Measurements from ENCODE around the gene SMC3. TPM values are rescaled to one million over a fixed set of nuclear protein-coding genes. Genes with fewer than 3 reads are reported as not detected.

SMC3 gene
- total and polyA plus RNA-seq, 2 of the 4 experiments (the other 2 are of a cell fraction), result 15.0 to 15.2 TPM

- no peaks in the 10 kb centered on the region for H3K36me3 ChIP-seq (ENCODE audit: control insufficient read depth, insufficient read depth, low read length)
- no peaks in the 10 kb centered on the region for H4K20me1 ChIP-seq (ENCODE audit: insufficient read depth, low read length)
- H3K4ac ChIP-seq (ENCODE audit: low read depth, low read length), result no peak overlapping the region
- peak overlapping the region; percentile 7 for H2AFZ ChIP-seq (replicated peaks; ENCODE audit: low read length, poor library complexity)
- DNase-seq (no peak), ATAC-seq (ENCODE audit: low read depth) (no peak)
- no peak overlapping the region for H2BK120ac ChIP-seq (ENCODE audit: low read depth, low read length)
- peaks cover 11% of the 10 kb centered on the region for H3K27me3 ChIP-seq (ENCODE audit: control insufficient read depth, insufficient read depth, low read length)
- H3K4me3 ChIP-seq (ENCODE audit: insufficient read depth, low read depth, low read length), result no peak overlapping the region
- intact Hi-C loops (cut with micrococcal nuclease) (loop anchor here (5.0 kb wide), 2 partner anchors 119 to 259 kb away; partner anchors contain the start of gene PDCD4), dilution Hi-C loops (cut with HindIII; ENCODE audit: low sequenced_read_pairs, unreplicated experiment) (no loop called here), in situ Hi-C loops (cut with MboI; ENCODE audit: low sequenced_read_pairs) (loop anchor here (5.0 to 10.0 kb wide), 3 partner anchors 59 to 1521 kb away; no protein-coding TSS in a partner anchor)
- no peak overlapping the region for H3K27ac ChIP-seq (ENCODE audit: insufficient read depth, low read length)
- no peak overlapping the region for H3K18ac ChIP-seq (ENCODE audit: low read depth, low read length)
- no peak overlapping the region for H2AK5ac ChIP-seq (ENCODE audit: low read depth, low read length)
- H3K9me1 ChIP-seq (ENCODE audit: insufficient read depth, low read length), result no peaks in the 10 kb centered on the region
- no peaks in the 10 kb centered on the region for H3K9me3 ChIP-seq (ENCODE audit: control insufficient read depth, insufficient read depth, low read length)
- H2AK9ac ChIP-seq (replicated peaks; ENCODE audit: low read depth, low read length, poor library complexity), result no peak overlapping the region
- H3K4me2 ChIP-seq (ENCODE audit: low read depth, low read length), result no peak overlapping the region
- H4K91ac ChIP-seq (ENCODE audit: insufficient read depth, low read depth, low read length), result no peak overlapping the region
- no TSS peak for BruUV-seq (replicated peaks)
- H3K14ac ChIP-seq (replicated peaks; ENCODE audit: low read depth, low read length), result no peak overlapping the region
- CTCF ChIA-PET, result interaction anchor here (0.6 to 1.0 kb wide), 3 partner anchors 59 to 1524 kb away, joined by 3 to 6 read pairs (median 3); no protein-coding TSS in a partner anchor
- H3K9ac ChIP-seq (ENCODE audit: low read depth, low read length), result no peak overlapping the region
- H3K79me1 ChIP-seq (ENCODE audit: low read depth in 1 of 2, low read length in 2 of 2), result no peaks in the 10 kb centered on the region
- H2BK5ac ChIP-seq (ENCODE audit: low read depth, low read length, poor library complexity, severe bottlenecking), result no peak overlapping the region
- no peak overlapping the region for H3K56ac ChIP-seq (ENCODE audit: extremely low read depth, insufficient read depth, low read length)
- H3K4me1 ChIP-seq (ENCODE audit: control insufficient read depth, insufficient read depth, low read length), result peaks cover 6% of the 10 kb centered on the region
- 57% methylated on average over 1 of the region's 8 CpGs; no CpG with 5 or more reads in 1 of the 2 experiments for WGBS, 2 experiments (ENCODE audit: extremely low coverage in 2 of 2, insufficient read length in 1 of 2)
- H4K5ac ChIP-seq (ENCODE audit: low read depth, low read length), result no peak overlapping the region
- H2BK15ac ChIP-seq (ENCODE audit: low read depth, low read length), result no peak overlapping the region
- POLR2A ChIA-PET (ENCODE audit: unreplicated experiment), result no interaction called here
- H3K23ac ChIP-seq (ENCODE audit: low read depth, low read length), result no peak overlapping the region
- TF ChIP-seq CHD1 (IDR thresholded peaks at IDR 0.05; ENCODE audit: low read depth, low read length), result no peak
- no peak for TF ChIP-seq MXI1 (IDR thresholded peaks at IDR 0.05; ENCODE audit: borderline replicate concordance, low read depth, low read length)
- no peak for TF ChIP-seq CEBPB (IDR thresholded peaks at IDR 0.05; ENCODE audit: low read depth, low read length)
- no peak for TF ChIP-seq CTCF (conservative IDR thresholded peaks at IDR 0.05; ENCODE audit: low read depth, low read length)
- no peak for TF ChIP-seq RAD21 (IDR thresholded peaks at IDR 0.05; ENCODE audit: low read length)
- no peak for TF ChIP-seq FOS (IDR thresholded peaks at IDR 0.05; ENCODE audit: low read depth, low read length)
- no peak for TF ChIP-seq SMC3 (IDR thresholded peaks at IDR 0.05; ENCODE audit: low read depth, low read length)
- TF ChIP-seq RCOR1 (IDR thresholded peaks at IDR 0.05; ENCODE audit: insufficient replicate concordance, low read length), result no peak
- no peak for TF ChIP-seq BHLHE40 (IDR thresholded peaks at IDR 0.05; ENCODE audit: low read depth, low read length)
- no peak for TF ChIP-seq MAFK (IDR thresholded peaks at IDR 0.05; ENCODE audit: low read depth, low read length)
- TF ChIP-seq RFX5 (IDR thresholded peaks at IDR 0.05; ENCODE audit: low read depth, low read length), result no peak
- TF ChIP-seq MAZ (IDR thresholded peaks at IDR 0.05; ENCODE audit: borderline replicate concordance, low read depth, low read length), result no peak
- no peak for TF ChIP-seq NFE2L2 (IDR thresholded peaks at IDR 0.05; ENCODE audit: low read depth, low read length)
- no peak for TF ChIP-seq USF2 (IDR thresholded peaks at IDR 0.05; ENCODE audit: low read depth, low read length)
- no peak for TF ChIP-seq POLR2A (IDR thresholded peaks at IDR 0.05; ENCODE audit: low read depth, low read length)
- no peak for TF ChIP-seq ELK1 (IDR thresholded peaks at IDR 0.05; ENCODE audit: borderline replicate concordance, low read depth, low read length)
- H2BK20ac ChIP-seq (ENCODE audit: low read depth, low read length), result no peak overlapping the region
- no peak overlapping the region for H4K8ac ChIP-seq (ENCODE audit: low read depth in 2 of 2, low read length in 2 of 2)
Observed at GRCh38 chr10:110613341-110613995, 46.0 kb downstream of the SMC3 start.
